GM19035 (cell line): ENCODE measurements around the gene ARHGAP8.

Source experiments
- ATAC-seq: cut with Tn5 transposase; IDR thresholded peaks from one replicate; pipeline ENCODE4 v1.9.1; 2021; ENCODE audit not compliant: unreplicated experiment

The ARHGAP8 gene

GRCh38 chr22:44724859-44725258 lies 27.5 kb upstream of the ARHGAP8 start:
- no peak for ATAC-seq

DNA sequence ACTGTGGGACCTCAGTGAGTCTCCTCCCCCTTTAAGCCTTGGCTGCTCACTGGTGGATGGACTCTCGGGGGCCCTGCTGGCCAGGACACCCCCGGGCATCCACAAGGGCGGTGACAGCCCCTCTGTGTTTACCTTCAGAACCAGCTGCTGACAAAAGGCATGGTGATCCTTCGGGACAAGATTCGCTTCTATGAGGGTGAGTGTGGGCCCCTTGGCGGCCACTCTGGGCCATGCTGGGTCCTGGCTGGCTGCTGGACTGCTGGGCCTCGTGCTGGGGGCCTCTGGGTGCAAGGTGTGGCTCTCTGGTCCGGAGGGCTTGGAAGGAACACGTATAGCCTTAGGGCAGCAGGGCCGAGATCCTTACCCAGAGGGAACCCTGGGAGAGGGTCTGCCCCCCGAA lies 25.9 kb upstream of the ARHGAP8 start:
- no peak for ATAC-seq

- no peak for ATAC-seq
Measured at GRCh38 chr22:44727148-44727547, 25.2 kb upstream of the ARHGAP8 start.

GRCh38 chr22:44727709-44728108 lies 24.7 kb upstream of the ARHGAP8 start:
- no peak for ATAC-seq

- ATAC-seq: no peak
Measured at GRCh38 chr22:44728761-44729324, 23.5 kb upstream of the ARHGAP8 start.

GRCh38 chr22:44729391-44730021 lies 22.9 kb upstream of the ARHGAP8 start:
- ATAC-seq: no peak

DNA sequence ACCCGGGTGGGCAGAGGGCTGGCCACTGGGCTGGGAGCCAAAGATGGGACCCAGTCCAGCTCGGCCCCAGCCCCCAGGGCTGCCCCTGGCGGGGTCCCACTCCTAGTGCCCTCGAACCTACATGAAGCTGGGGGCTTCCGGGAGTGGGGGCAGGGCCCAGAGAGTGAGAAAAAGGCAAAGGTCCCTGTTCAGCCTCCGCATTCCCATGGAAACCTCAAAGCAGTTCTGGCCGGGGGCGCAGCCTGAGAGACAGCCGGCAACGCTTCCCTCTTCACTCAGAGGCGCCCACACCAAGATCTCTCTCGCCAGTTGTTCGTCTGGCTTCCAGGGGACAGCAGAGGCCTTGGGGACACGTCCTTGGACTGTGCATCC lies 22.4 kb upstream of the ARHGAP8 start:
- ATAC-seq: no peak

DNA sequence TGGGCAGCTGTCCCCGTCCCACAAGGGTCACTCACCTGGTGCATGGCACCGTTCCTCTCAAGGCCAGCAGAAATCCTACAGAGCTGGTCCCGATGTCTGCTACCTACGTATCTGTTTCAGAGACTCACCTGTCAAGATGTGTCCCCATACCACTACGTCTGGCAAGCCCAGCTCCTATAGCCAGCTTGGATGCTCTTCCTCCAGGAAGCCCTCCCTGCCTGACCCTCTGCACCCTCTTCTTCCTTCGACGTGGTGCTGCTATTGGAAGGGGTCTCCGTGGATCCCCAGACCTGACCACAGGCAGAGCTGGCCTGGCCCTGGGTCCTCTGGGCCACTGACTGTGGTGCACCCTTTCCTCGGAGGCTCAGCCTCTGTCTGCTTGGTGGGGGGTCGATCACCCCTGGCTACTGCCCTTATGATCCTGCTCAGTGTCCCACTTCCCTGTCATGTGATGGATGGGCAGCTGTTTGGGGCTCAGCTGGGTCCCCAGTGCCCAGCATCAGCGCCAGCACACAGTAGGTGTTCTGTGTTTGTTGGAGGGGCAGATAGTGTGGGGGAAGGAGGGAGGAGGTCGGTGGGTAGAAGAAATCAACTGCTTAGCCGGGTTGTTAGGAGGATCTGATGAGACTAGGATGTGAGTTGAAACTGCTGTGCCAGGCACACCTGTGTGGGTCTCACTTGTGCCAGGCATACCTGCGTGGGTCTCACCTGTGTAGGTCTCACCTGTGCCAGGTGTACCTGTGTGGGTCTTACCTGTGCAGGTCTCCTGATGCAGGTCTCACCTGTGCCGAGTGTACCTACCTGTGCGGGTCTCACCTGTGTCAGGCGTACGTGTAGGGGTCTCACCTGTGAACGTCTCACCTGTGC lies 21.7 kb upstream of the ARHGAP8 start:
- ATAC-seq: no peak

- ATAC-seq: no peak
Measured at GRCh38 chr22:44731357-44731970, 20.9 kb upstream of the ARHGAP8 start.

- ATAC-seq: no peak
Measured at GRCh38 chr22:44732017-44732561, 20.3 kb upstream of the ARHGAP8 start.

GRCh38 chr22:44732661-44733060 lies 19.7 kb upstream of the ARHGAP8 start:
- no peak for ATAC-seq

- ATAC-seq: no peak
Measured at GRCh38 chr22:44733426-44734106, 18.8 kb upstream of the ARHGAP8 start.

DNA sequence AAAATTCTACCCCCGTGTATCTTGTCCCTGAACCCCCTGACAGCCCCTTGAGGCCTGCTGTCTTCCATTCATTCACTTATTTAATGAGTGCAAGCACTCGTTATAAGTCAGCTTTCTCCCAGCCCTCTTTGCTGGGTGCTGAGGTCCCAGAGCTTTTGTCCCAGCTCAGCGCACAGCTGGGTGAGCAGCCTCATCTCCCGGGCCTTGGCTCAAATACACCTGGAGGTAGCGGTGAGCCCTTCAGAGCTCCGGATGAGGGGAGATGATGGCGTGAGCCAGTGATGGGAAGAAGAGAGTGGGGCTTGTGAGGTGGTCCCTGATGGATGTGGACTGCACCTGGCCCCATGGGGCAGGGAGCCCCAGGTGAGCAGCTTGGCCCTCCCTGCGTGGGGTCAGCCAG lies 18.1 kb upstream of the ARHGAP8 start:
- ATAC-seq: no peak

DNA sequence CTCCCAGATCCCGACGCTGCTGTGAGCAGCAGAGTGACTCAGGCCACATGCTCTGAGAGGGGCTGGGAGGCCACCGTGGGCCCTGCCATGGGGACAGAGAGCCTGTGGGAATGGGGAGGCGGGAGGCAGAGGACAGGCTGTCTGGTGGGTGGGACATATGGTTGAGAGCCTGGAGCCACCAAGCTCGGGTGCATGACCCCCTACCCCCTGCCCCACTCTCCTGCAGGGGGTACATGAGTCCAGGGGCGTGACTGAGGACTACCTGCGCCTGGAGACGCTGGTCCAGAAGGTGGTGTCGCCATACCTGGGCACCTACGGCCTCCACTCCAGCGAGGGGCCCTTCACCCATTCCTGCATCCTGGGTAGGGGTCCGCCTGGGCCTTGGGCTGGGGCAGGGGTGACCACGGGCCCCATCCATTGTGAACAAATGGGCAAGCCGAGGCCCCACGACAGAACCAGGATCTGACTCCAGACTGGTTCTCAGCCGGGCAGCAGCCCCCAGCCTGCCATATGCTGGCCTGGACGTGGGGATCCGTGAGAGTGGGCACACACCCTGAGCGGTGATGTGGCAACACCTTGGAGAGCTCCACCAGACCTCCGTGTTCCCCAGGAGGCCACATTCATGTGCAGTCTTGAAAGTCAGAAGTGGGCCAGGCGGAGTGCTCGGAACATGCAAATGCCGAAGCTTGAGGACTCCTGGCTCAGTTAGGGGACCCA lies 17.4 kb upstream of the ARHGAP8 start:
- ATAC-seq: no peak

DNA sequence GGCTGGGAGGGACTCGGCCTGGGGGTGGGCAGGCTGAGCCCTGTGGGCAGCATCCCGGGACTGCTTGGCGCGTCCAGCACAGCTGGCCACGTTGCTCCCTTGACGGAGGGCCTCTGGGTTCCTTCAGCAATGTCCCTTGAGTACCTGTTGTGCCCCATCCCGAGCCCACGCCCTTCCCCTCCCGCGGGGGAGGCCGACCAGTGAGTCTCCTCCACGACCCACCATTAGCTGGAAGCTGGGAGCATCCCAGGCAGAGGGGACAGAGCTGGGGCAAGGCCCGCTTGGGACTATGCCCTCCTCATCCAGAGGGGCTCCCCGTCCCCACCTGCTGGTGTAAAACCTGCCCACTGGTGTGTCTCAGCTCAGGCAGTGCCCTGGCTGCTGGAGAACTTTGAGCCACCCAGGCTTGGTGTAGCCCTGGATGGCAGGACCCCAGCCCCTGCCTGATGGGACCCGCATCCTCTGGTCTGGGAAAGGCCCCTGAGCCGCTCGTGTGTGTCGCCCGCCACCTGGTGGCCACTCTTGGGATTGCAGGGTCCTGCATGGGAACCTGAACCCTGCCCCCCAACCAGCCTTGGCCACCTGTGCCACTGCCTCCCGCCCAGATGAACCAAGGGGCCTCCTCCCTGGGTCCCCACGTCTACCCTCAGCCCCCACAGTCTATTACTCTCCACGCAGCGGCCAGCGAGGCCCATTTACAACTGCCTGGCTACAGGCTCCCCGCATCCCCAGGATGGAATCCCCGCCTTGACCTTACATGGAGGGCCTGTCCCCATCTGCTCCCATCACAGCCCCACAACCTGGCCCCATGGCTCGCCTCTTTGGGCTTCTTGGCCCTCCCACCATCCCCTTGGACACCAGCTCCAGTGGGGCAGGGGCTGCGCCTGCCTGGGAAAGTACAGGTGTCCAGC lies 16.6 kb upstream of the ARHGAP8 start:
- no peak for ATAC-seq

DNA sequence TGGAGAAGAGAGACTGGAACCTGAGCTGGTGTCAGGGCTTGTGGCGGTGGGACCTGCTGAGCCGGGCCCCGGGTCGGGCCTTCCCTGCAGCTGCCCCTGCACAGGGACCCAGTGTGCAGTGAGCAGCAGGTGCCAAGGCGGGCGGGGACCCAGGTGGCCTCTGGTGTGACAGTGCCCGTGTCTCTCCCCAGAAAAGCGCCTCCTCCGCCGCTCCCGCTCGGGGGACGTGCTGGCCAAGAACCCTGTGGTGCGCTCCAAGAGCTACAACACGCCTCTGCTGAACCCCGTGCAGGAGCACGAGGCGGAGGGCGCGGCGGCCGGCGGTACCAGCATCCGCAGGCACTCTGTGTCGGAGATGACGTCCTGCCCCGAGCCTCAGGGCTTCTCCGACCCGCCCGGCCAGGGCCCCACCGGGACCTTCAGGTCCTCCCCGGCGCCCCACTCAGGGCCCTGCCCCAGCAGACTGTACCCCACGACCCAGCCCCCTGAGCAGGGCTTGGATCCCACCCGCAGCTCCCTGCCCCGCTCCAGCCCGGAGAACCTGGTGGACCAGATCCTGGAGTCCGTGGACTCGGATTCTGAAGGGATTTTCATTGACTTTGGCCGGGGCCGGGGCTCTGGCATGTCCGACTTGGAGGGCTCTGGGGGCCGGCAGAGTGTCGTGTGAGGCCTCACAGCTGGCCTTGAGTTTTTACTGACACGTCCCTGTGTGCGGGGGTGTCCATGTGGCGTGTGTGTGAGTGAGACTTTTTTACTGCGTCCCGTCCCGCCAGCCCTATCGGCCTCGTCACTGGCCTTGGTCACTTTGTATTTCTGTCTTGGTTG lies 15.6 kb upstream of the ARHGAP8 start:
- no peak for ATAC-seq

DNA sequence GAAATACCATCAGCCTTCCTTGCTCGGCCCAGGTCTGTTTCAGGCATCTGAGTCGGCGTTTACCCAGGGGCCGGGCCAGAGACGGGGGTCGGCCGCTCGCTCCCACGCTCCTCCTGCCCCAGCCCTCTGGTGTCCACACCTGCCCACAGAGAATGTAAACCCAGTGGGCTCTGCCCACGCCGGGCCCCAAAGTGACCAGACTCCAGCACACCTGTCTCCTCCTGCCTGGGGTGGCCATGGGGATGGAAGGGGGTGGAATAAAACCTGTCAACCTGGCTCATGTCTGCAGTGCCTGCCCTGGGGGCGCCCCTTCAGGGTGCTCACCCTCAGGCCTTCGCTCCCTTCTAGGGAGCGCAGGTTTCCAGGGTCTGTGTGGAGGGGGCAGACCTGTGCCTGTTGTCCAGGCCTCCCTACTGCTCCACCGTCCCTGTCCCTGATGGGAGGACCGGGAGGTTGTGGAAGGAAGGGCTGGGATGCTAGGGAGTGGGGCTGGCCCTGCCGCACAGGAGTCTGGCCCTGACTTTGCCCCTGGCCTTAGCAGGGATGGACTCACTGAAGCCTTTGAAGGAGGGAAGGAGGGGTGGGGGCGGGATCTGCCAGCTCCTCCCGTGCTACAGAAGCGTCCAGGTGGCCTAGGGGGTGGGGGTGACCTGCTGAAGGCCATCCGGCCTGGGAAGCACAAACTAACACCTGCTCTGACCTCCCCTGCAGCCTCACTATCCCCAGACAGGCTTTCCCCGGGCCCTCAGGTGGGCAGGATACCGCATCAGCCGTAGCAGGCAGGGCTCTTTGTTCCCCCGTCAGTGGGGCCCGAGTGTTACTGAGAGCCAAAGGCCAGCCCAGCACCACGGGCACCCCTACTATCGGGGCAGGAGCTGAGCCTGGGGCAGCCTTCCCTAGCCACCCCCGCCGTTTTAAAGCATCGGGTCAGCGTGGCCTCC lies 14.7 kb upstream of the ARHGAP8 start:
- ATAC-seq: no peak
